Measurements from ENCODE around the gene TOGARAM1.

The TOGARAM1 gene

DNA sequence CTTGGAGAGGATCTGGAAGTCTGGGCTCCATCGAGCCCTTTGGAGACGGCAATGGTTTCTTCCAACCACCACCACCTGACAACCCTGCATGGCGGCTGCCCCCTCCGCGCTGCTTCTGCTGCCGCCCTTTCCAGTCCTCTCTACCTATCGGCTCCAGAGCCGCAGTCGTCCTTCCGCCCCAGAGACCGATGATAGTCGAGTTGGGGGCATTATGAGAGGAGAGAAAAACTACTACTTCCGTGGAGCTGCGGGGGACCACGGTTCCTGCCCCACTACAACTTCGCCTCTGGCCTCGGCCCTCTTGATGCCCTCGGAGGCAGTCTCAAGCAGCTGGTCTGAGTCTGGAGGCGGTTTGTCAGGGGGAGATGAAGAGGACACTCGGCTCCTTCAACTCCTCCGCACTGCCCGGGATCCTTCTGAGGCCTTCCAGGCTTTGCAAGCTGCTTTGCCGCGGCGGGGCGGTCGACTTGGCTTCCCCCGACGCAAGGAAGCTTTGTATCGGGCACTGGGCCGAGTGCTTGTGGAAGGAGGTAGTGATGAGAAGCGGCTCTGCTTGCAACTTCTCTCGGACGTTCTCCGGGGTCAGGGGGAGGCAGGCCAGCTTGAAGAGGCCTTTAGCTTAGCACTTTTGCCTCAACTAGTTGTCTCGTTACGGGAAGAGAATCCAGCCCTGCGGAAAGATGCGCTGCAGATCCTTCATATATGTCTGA, 499 bp downstream of the TOGARAM1 start:
- TF ChIP-seq, protein P1, sequence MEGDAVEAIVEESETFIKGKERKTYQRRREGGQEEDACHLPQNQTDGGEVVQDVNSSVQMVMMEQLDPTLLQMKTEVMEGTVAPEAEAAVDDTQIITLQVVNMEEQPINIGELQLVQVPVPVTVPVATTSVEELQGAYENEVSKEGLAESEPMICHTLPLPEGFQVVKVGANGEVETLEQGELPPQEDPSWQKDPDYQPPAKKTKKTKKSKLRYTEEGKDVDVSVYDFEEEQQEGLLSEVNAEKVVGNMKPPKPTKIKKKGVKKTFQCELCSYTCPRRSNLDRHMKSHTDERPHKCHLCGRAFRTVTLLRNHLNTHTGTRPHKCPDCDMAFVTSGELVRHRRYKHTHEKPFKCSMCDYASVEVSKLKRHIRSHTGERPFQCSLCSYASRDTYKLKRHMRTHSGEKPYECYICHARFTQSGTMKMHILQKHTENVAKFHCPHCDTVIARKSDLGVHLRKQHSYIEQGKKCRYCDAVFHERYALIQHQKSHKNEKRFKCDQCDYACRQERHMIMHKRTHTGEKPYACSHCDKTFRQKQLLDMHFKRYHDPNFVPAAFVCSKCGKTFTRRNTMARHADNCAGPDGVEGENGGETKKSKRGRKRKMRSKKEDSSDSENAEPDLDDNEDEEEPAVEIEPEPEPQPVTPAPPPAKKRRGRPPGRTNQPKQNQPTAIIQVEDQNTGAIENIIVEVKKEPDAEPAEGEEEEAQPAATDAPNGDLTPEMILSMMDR (conservative IDR thresholded peaks at IDR 0.05; ENCODE audit: low read depth, low read length), result no peak
- H3K4me3 ChIP-seq (ENCODE audit: low read depth, low read length), result peak overlapping the region; percentile 97
- peak; percentile 63 for DNase-seq (ENCODE audit: low read depth)

DNA sequence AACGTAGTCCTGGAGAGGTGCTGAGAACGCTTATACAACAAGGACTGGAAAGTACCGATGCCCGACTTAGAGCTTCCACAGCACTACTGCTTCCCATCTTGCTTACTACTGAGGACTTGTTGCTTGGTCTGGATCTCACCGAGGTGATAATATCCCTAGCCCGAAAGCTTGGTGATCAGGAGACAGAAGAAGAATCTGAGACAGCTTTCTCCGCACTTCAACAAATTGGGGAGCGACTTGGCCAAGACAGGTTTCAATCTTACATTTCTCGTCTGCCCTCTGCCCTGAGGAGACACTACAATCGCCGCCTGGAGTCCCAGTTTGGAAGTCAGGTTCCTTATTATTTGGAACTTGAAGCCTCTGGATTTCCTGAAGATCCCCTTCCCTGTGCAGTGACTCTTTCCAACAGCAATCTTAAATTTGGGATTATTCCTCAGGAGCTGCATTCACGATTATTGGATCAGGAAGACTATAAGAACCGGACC, 1.1 kb downstream of the TOGARAM1 start:
- DNase-seq (ENCODE audit: low read depth), result peak; percentile 52
- TF ChIP-seq, protein P1 (conservative IDR thresholded peaks at IDR 0.05; ENCODE audit: low read depth, low read length), result no peak
- peak overlapping the region; percentile 97 for H3K4me3 ChIP-seq (ENCODE audit: low read depth, low read length)

DNA sequence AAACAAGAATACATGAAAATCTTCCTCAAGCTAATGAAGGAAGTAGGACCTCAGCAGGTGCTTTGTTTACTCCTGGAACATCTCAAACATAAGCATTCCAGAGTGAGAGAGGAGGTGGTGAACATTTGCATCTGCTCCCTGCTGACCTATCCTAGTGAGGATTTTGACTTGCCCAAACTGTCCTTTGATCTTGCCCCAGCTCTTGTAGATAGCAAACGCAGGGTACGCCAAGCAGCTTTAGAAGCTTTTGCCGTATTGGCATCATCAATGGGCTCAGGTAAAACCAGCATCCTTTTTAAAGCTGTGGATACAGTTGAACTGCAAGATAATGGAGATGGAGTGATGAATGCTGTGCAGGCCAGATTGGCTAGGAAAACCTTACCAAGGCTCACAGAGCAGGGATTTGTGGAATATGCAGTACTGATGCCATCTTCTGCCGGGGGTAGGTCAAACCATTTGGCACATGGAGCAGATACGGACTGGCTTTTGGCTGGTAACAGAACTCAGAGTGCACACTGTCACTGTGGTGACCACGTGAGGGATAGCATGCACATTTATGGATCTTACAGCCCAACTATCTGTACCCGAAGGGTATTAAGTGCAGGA, 1.9 kb downstream of the TOGARAM1 start:
- peak overlapping the region; percentile 97 for H3K4me3 ChIP-seq (ENCODE audit: low read depth, low read length)
- TF ChIP-seq, protein P1 (conservative IDR thresholded peaks at IDR 0.05; ENCODE audit: low read depth, low read length), result no peak
- DNase-seq (ENCODE audit: low read depth), result no peak

DNA sequence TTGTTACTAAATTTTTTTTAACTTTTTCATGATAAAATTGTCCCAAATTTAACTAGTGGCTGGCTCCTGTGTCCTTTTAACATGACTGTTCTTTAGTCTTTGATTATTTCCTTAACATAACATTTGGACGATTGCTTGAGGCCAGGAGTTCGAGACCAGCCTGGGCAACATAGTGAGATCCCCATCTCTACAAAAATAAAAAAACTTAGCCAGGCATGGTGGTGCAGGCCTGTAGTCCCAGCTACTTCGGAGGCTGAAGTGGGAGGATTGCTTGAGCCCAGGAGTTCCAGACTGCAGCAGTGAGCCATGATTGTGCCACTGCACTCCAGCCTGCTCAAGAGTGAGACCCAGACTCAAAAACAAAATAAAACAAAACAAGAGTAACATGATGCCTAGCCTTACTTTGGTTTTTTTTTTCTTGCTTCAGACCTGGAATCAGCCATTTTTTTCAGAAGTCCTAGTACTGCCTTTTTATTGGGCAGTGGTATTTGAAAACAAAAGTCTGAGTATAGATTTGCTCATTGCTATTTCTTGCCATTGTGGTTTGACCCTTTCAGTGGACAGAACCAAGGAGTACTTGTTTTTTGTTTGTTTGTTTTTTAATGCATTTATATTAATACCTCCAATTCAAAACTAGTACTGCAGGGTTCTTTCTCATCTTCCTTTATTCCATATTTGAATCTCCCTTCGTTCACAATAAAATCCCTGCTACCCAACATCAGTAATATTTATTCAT, 4.8 kb downstream of the TOGARAM1 start:
- peak overlapping the region; percentile 38 for H3K4me3 ChIP-seq (ENCODE audit: low read depth, low read length)
- TF ChIP-seq, protein P1 (conservative IDR thresholded peaks at IDR 0.05; ENCODE audit: low read depth, low read length), result no peak
- DNase-seq (ENCODE audit: low read depth), result peak; percentile 40

DNA sequence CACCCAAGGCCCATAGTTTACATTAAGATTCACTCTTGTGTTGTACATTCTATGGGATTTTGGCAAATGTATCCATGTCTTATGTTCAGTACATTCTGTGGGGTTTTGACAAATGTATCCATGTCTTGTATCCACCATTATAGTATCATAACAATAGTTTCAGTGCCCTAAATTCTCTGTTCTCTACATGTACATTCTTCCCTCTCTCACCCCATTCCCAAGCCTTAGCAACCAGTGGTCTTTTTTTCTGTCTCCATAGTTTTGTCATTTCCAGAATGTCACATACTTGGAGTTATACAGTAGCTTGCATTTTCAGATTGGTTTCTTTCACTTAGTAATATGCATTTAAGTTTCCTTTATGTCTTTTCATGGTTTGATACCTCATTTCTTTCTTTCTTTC, 6.7 kb downstream of the TOGARAM1 start:
- TF ChIP-seq, protein P1 (conservative IDR thresholded peaks at IDR 0.05; ENCODE audit: low read depth, low read length), result no peak
- no peak overlapping the region for H3K4me3 ChIP-seq (ENCODE audit: low read depth, low read length)
- DNase-seq (ENCODE audit: low read depth), result no peak

DNA sequence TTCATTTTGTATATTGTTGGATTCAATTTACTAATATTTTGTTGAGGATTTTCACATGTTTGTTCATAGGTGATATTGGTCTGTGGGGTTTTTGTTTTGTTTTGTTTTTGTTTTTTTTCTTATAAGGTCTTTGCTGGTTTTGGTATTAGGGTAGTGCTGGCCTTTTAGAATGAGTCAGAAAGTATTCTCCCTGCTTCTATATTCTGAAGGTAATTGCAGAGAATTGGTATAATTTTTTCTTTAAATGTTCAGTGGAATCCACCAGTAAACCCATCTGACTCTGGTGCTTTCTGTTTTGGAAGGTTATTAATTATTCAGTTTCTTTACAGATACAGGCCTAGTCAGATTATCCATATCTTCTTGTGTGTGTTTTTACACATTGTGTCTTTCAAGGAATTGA, 8.9 kb downstream of the TOGARAM1 start:
- no peak overlapping the region for H3K4me3 ChIP-seq (ENCODE audit: low read depth, low read length)
- DNase-seq (ENCODE audit: low read depth), result no peak
- TF ChIP-seq, protein P1 (conservative IDR thresholded peaks at IDR 0.05; ENCODE audit: low read depth, low read length), result no peak
